Activated CD4-positive, alpha-beta memory T cell treated with anti-CD3 and anti-CD28 coated beads for 36 hours (primary cell): Measurements from ENCODE around the gene RIMBP2. TPM values are rescaled to one million over a fixed set of nuclear protein-coding genes. Genes with fewer than 3 reads are reported as not detected.

Source experiments
- CTCF ChIA-PET: fragments of 350-600 bp; sonication (Branson Sonifier 250); formaldehyde crosslinking; loops from one replicate; lab custom pipeline; 2021; ENCODE audit warnings: antibody characterized with exemption, inconsistent platforms; lab: Charles Lee
- POLR2A ChIA-PET: fragments of 350-600 bp; sonication (Branson Sonifier 250); formaldehyde crosslinking; loops from one replicate; lab custom pipeline; 2021; ENCODE audit warnings: antibody characterized with exemption; lab: Charles Lee
- DNase-seq: peaks from one replicate; pipeline ENCODE4 v3.0.0-alpha.2; 2020
- H3K27ac Mint-ChIP-seq: one replicate; pipeline ENCODE4 v1.8.0; 2021; ENCODE audit warnings: mixed read lengths
- H3K27me3 Mint-ChIP-seq: one replicate; pipeline ENCODE4 v1.8.0; 2021; ENCODE audit warnings: mixed read lengths
- H3K36me3 Mint-ChIP-seq: one replicate; pipeline ENCODE4 v1.8.0; 2021; ENCODE audit warnings: mixed read lengths
- H3K4me1 Mint-ChIP-seq: one replicate; pipeline ENCODE4 v1.8.0; 2021; ENCODE audit warnings: low read depth, mixed read lengths
- H3K4me3 Mint-ChIP-seq: one replicate; pipeline ENCODE4 v1.8.0; 2021; ENCODE audit warnings: mild to moderate bottlenecking, mixed read lengths
- H3K9me3 Mint-ChIP-seq: one replicate; pipeline ENCODE4 v1.8.0; 2021; ENCODE audit warnings: mixed read lengths
- intact Hi-C: fragments of 100-400 bp; cut with micrococcal nuclease; formaldehyde crosslinking; loops from one replicate; pipeline ENCODE4 v1.15.1; 2023
- total RNA-seq, 2 experiments: library from RNA; stranded (reverse); gene quantifications; one replicate each; pipeline ENCODE4 v1.2.3, GENCODE V29; 2021

Gene RIMBP2
- total RNA-seq, 2 experiments from 2014 or later, result 0.27 TPM; not detected in 1

DNA sequence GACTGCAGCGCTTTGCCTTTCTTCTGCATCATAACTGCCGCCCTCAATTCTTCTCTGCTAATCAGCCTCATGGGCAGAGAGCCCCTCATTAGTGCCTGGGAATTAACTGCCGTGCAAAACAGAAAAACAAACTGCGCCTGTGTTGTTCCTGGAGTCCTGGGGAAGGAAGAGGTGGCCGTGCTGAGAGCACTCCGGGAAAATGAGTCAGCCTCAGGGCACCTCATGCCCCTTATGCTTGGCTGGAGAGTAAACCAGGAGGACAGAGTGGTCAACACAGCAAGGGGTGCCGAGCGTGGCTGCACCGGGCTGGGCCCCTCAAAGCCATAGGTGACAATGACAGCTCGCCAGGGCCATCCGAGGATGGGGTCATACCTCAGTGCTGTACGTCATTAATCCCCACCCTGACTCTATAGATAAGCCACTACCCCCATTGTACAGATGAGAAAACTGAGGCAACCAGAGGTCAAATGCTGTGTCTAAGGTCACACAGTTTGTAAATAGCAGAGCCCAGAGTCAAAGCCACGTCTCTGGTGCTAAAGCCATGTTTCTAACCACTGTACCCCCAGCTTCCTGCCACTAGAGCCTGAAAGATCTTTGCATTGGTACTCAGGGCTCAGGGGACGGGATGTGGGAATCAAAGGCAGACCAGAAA is 74.4 kb downstream of the RIMBP2 start:
- intact Hi-C loops, result no loop called here
- POLR2A ChIA-PET, result no interaction called here

GRCh38 chr12:130640901-130641300 is 75.2 kb downstream of the RIMBP2 start:
- ChIA-PET CTCF (interaction anchor here (0.6 kb wide), 1 partner anchor 1107 kb away, joined by 3 read pairs; no protein-coding TSS in a partner anchor), POLR2A (no interaction called here)
- no peaks in the 10 kb centered on the region for H3K9me3 Mint-ChIP-seq
- H3K4me1 Mint-ChIP-seq, result no peaks in the 10 kb centered on the region
- peaks cover 3% of the 10 kb centered on the region for H3K27me3 Mint-ChIP-seq
- H3K36me3 Mint-ChIP-seq, result no peaks in the 10 kb centered on the region
- intact Hi-C loops, result no loop called here
- no peak overlapping the region for H3K4me3 Mint-ChIP-seq
- DNase-seq, result no peak
- H3K27ac Mint-ChIP-seq, result no peak overlapping the region

More for the DNA sequence above, 74.4 kb downstream of the RIMBP2 start:
- Mint-ChIP-seq H3K27me3 (no peaks in the 10 kb centered on the region), H3K4me1 (no peaks in the 10 kb centered on the region), H3K27ac (no peak overlapping the region), H3K4me3 (no peak overlapping the region), H3K36me3 (no peaks in the 10 kb centered on the region), H3K9me3 (no peaks in the 10 kb centered on the region)
- DNase-seq, result no peak
- CTCF ChIA-PET, result no interaction called here

DNA sequence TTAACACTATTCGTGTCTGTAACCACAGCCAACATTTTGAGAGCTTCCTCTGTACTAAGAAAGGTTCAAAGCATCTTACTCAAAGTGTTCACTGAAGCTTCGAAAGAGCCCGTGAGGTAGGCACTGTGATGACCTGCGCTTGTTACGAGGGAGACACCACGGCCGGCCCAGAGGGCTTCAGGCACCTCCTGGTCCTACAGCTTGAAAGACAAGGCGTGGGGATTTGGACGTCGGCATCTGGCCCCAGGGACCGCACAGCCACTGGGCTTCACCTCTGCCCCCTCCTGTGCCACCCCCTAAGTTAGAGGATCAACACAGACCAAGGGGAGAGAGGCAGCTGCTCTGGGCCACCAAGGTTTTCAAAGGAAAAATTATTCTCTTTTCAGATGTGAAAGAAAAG is 75.6 kb downstream of the RIMBP2 start:
- Mint-ChIP-seq H3K4me1 (no peaks in the 10 kb centered on the region), H3K9me3 (no peaks in the 10 kb centered on the region), H3K27ac (no peak overlapping the region), H3K27me3 (peaks cover 7% of the 10 kb centered on the region), H3K4me3 (no peak overlapping the region), H3K36me3 (no peaks in the 10 kb centered on the region)
- POLR2A ChIA-PET, result no interaction called here
- DNase-seq, result no peak
- intact Hi-C loops, result no loop called here
- CTCF ChIA-PET, result interaction anchor here (0.6 kb wide), 1 partner anchor 1108 kb away, joined by 3 read pairs; no protein-coding TSS in a partner anchor

- Mint-ChIP-seq H3K36me3 (no peaks in the 10 kb centered on the region), H3K9me3 (no peaks in the 10 kb centered on the region), H3K4me3 (no peak overlapping the region), H3K27me3 (peaks cover 9% of the 10 kb centered on the region), H3K4me1 (no peaks in the 10 kb centered on the region), H3K27ac (no peak overlapping the region)
- DNase-seq, result no peak
- ChIA-PET POLR2A (no interaction called here), CTCF (no interaction called here)
- intact Hi-C loops, result no loop called here
Observed at GRCh38 chr12:130639476-130640424, 76.3 kb downstream of the RIMBP2 start.

DNA sequence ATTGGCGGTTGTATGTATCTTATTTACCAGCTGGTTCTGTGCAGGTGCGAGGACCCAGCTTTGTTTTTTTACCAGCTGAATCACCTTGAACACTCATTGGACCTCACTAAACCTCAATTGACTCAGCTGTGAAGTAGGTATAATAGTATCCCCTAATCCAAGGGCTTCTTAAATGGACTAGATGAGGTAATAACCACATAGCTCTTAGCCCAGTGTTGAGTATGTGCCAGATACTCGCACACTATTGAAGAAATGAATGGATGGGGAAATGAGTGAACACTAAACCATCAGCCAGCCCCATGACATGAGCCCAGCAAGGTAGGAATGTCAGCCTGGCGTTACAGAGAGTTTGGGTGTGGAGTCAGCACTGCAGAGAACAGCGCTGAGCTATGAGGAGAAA is 79.7 kb downstream of the RIMBP2 start:
- Mint-ChIP-seq H3K36me3 (no peaks in the 10 kb centered on the region), H3K27me3 (peaks cover 17% of the 10 kb centered on the region), H3K4me3 (no peak overlapping the region), H3K9me3 (no peaks in the 10 kb centered on the region), H3K4me1 (no peaks in the 10 kb centered on the region), H3K27ac (no peak overlapping the region)
- ChIA-PET POLR2A (no interaction called here), CTCF (no interaction called here)
- no peak for DNase-seq
- intact Hi-C loops, result no loop called here

- Mint-ChIP-seq H3K4me1 (no peaks in the 10 kb centered on the region), H3K36me3 (no peaks in the 10 kb centered on the region), H3K4me3 (no peak overlapping the region), H3K27ac (no peak overlapping the region), H3K27me3 (peaks cover 17% of the 10 kb centered on the region), H3K9me3 (no peaks in the 10 kb centered on the region)
- intact Hi-C loops, result no loop called here
- ChIA-PET POLR2A (no interaction called here), CTCF (no interaction called here)
- DNase-seq, result no peak
Observed at GRCh38 chr12:130634866-130635265, 81.2 kb downstream of the RIMBP2 start.

- POLR2A ChIA-PET, result no interaction called here
- H3K27ac Mint-ChIP-seq, result no peak overlapping the region
- H3K27me3 Mint-ChIP-seq, result peaks cover 18% of the 10 kb centered on the region
- intact Hi-C loops, result no loop called here
- H3K4me1 Mint-ChIP-seq, result no peaks in the 10 kb centered on the region
- CTCF ChIA-PET, result no interaction called here
- DNase-seq, result no peak
- no peaks in the 10 kb centered on the region for H3K9me3 Mint-ChIP-seq
- no peaks in the 10 kb centered on the region for H3K36me3 Mint-ChIP-seq
- H3K4me3 Mint-ChIP-seq, result no peak overlapping the region
Observed at GRCh38 chr12:130633771-130634170, 82.3 kb downstream of the RIMBP2 start.

GRCh38 chr12:130632642-130633041 is 83.5 kb downstream of the RIMBP2 start:
- Mint-ChIP-seq H3K27me3 (peaks cover 18% of the 10 kb centered on the region), H3K4me3 (no peak overlapping the region), H3K9me3 (no peaks in the 10 kb centered on the region), H3K36me3 (no peaks in the 10 kb centered on the region), H3K27ac (no peak overlapping the region), H3K4me1 (no peaks in the 10 kb centered on the region)
- no peak for DNase-seq
- POLR2A ChIA-PET, result no interaction called here
- intact Hi-C loops, result no loop called here
- CTCF ChIA-PET, result no interaction called here

DNA sequence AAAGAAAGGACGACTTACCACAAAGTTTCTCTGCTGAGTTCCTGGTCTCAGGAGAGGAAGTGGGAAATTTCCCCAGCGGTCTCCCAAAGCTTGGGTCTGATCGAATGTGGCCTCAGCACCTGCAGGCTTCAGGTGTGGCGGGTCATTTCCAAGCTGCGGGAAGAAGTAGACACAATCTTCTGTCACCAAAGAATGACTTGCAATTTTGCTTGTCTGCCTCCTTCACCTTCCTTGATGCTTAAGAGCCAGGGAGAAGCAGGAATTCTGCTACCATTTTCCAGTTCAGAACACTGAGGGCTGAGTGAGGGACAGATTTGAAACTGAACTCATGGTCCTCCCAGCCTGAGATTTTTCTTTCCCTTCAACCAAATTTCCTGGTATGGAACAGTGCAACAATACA is 87.8 kb downstream of the RIMBP2 start:
- no peak overlapping the region for H3K27ac Mint-ChIP-seq
- no peaks in the 10 kb centered on the region for H3K9me3 Mint-ChIP-seq
- H3K4me3 Mint-ChIP-seq, result no peak overlapping the region
- ChIA-PET POLR2A (interaction anchor here (0.6 kb wide), 1 partner anchor 298 kb away, joined by 6 read pairs; no protein-coding TSS in a partner anchor), CTCF (no interaction called here)
- no peaks in the 10 kb centered on the region for H3K36me3 Mint-ChIP-seq
- no peak for DNase-seq
- intact Hi-C loops, result no loop called here
- peaks cover 5% of the 10 kb centered on the region for H3K27me3 Mint-ChIP-seq
- H3K4me1 Mint-ChIP-seq, result no peaks in the 10 kb centered on the region

- H3K27ac Mint-ChIP-seq, result no peak overlapping the region
- DNase-seq, result no peak
- no peaks in the 10 kb centered on the region for H3K4me1 Mint-ChIP-seq
- ChIA-PET CTCF (no interaction called here), POLR2A (no interaction called here)
- H3K27me3 Mint-ChIP-seq, result peaks cover 3% of the 10 kb centered on the region
- H3K36me3 Mint-ChIP-seq, result no peaks in the 10 kb centered on the region
- peaks cover 3% of the 10 kb centered on the region for H3K9me3 Mint-ChIP-seq
- no peak overlapping the region for H3K4me3 Mint-ChIP-seq
- intact Hi-C loops, result no loop called here
Observed at GRCh38 chr12:130627175-130627574, 88.9 kb downstream of the RIMBP2 start.

GRCh38 chr12:130626601-130627000 is 89.5 kb downstream of the RIMBP2 start:
- CTCF ChIA-PET, result no interaction called here
- Mint-ChIP-seq H3K27me3 (peaks cover 3% of the 10 kb centered on the region), H3K4me1 (no peaks in the 10 kb centered on the region), H3K4me3 (no peak overlapping the region), H3K9me3 (peaks cover 3% of the 10 kb centered on the region), H3K27ac (no peak overlapping the region), H3K36me3 (no peaks in the 10 kb centered on the region)
- intact Hi-C loops, result no loop called here
- POLR2A ChIA-PET, result no interaction called here
- DNase-seq, result no peak

- H3K27me3 Mint-ChIP-seq, result peaks cover 3% of the 10 kb centered on the region
- no peak for DNase-seq
- no peaks in the 10 kb centered on the region for H3K4me1 Mint-ChIP-seq
- H3K27ac Mint-ChIP-seq, result no peak overlapping the region
- peaks cover 3% of the 10 kb centered on the region for H3K9me3 Mint-ChIP-seq
- intact Hi-C loops, result no loop called here
- POLR2A ChIA-PET, result no interaction called here
- H3K36me3 Mint-ChIP-seq, result no peaks in the 10 kb centered on the region
- CTCF ChIA-PET, result no interaction called here
- H3K4me3 Mint-ChIP-seq, result no peak overlapping the region
Observed at GRCh38 chr12:130625201-130625600, 90.9 kb downstream of the RIMBP2 start.
